ENCODE results near the gene CALR3. TPM values are rescaled to one million over a fixed set of nuclear protein-coding genes. Genes with fewer than 3 reads are reported as not detected.
A peak's percentile ranks its signal among the peaks of the same experiment; 100 is the strongest.
"Not testable (repeated sequence)": the region's sequence is repeated elsewhere in the genome, so short reads cannot be mapped to it uniquely, and the experiment has no call there.

The CALR3 gene
- total and polyA plus RNA-seq, 7 donors: 0.07 to 0.32 (median 0.25) TPM; not detected in 4

DNA sequence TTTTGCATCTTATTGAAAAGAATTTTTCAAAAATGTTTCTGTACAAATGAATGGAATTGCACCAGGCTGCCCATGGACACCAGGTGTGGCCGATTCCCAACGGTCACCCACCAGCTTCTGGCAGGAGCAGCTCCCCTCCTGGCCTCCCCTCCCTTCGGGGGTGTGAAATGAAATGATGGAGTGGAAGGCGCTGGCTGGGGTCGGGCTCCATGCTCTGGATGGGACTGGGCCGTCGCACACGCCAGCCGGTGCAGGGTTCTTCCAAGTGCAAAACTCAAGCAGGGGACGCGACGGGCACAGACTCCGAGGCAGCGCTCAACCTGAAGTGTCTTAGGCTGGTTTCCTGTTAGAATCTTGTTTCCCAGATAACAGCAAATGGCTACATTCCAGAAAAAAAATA lies 22.1 kb upstream of the CALR3 start:
- ATAC-seq (peak in 1 of 4 donors; percentile 9), DNase-seq (no peak)
- Histone ChIP-seq H3K27ac (no peak overlapping the region), H3K4me3 (no peak overlapping the region), H3K9me3 (no peaks in the 10 kb centered on the region), H3K36me3 (ENCODE audit: insufficient read depth in 1 of 2, low read depth in 1 of 2) (peaks cover 9 to 93% of the 10 kb centered on the region in 2 donors), H3K27me3 (ENCODE audit: insufficient read depth in 3 of 3, low read length in 2 of 3) (no peaks in the 10 kb centered on the region), H3K4me1 (no peaks in the 10 kb centered on the region)
- 81 to 84% (median 83%) methylated on average over 14 of the region's 14 CpGs for WGBS, 3 donors
- intact Hi-C loops (cut with DNase I): no loop called here
- TF ChIP-seq, protein P1, sequence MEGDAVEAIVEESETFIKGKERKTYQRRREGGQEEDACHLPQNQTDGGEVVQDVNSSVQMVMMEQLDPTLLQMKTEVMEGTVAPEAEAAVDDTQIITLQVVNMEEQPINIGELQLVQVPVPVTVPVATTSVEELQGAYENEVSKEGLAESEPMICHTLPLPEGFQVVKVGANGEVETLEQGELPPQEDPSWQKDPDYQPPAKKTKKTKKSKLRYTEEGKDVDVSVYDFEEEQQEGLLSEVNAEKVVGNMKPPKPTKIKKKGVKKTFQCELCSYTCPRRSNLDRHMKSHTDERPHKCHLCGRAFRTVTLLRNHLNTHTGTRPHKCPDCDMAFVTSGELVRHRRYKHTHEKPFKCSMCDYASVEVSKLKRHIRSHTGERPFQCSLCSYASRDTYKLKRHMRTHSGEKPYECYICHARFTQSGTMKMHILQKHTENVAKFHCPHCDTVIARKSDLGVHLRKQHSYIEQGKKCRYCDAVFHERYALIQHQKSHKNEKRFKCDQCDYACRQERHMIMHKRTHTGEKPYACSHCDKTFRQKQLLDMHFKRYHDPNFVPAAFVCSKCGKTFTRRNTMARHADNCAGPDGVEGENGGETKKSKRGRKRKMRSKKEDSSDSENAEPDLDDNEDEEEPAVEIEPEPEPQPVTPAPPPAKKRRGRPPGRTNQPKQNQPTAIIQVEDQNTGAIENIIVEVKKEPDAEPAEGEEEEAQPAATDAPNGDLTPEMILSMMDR (IDR thresholded peaks at IDR 0.05): no peak

DNA sequence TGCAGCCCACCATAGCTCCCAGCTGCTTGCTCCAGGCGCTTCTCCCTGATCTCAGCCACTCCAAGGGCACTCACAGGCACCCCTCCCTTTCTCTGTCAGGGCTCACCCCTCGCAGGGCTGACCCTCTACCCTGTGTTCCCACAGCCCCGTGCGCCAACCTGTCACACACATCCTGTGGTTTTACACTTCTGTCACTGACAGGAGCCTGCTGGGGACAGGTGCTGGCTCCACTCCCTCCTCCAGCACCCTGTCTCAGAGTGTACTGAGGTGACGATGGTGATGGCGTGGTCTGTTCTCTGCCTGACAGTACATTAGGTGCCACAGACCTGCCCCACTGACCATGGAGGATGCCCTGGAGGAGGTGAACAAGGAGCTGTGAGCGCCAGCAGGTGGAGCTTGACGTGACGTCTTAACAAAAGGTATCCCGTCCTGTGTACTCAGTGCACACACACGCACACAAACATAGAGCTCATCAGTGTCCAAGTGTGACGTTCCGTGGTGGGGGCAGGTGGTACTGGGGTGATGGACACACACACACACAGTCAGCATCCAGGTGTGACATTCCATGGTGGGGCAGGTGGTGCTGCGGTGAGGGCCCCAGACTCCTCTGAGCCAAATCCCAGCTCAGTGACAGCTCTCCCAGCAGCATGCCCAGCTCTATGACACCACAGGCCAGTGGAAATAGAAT lies 21.1 kb upstream of the CALR3 start:
- H3K27ac ChIP-seq: no peak overlapping the region
- no peaks in the 10 kb centered on the region for H3K9me3 ChIP-seq
- 73 to 81% (median 79%) methylated on average over 14 of the region's 14 CpGs for WGBS, 3 donors
- DNase-seq (no peak), ATAC-seq (peak in 3 of 4 donors; percentile 9 to 18 (median 17))
- intact Hi-C loops (cut with DNase I): no loop called here
- H3K36me3 ChIP-seq (ENCODE audit: insufficient read depth in 1 of 2, low read depth in 1 of 2): peaks cover 8 to 93% of the 10 kb centered on the region in 2 donors
- H3K27me3 ChIP-seq (ENCODE audit: insufficient read depth in 3 of 3, low read length in 2 of 3): no peaks in the 10 kb centered on the region
- H3K4me3 ChIP-seq: no peak overlapping the region
- no peaks in the 10 kb centered on the region for H3K4me1 ChIP-seq
- TF ChIP-seq, protein P1 (IDR thresholded peaks at IDR 0.05): no peak

DNA sequence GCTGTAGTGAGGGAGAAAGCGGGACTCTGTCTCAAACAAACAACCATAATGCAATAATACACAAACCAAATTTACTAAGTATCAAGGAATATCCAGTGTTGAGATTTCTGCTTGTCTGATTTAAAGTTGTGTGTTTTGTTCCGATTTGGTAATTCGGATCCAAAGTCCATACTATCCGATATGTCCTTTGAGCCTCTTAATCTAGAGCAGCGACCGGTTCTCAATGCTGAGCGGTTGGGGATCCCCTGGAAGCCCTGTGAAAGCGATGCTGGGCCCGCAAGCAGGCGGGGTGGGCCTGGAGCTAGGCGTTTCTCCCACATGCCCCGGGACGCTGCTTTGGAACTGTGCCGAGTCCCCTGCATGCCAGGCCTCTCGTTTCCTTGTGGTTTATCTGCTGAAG lies 20.4 kb upstream of the CALR3 start:
- no peak overlapping the region for H3K4me3 ChIP-seq
- TF ChIP-seq, protein P1 (IDR thresholded peaks at IDR 0.05): no peak
- ATAC-seq (no peak), DNase-seq (no peak)
- no peaks in the 10 kb centered on the region for H3K27me3 ChIP-seq (ENCODE audit: insufficient read depth in 3 of 3, low read length in 2 of 3)
- peaks cover 8 to 93% of the 10 kb centered on the region in 2 donors for H3K36me3 ChIP-seq (ENCODE audit: insufficient read depth in 1 of 2, low read depth in 1 of 2)
- 83 to 85% (median 85%) methylated on average over 15 of the region's 15 CpGs for WGBS, 3 donors
- H3K27ac ChIP-seq: no peak overlapping the region
- H3K9me3 ChIP-seq: no peaks in the 10 kb centered on the region
- intact Hi-C loops (cut with DNase I): no loop called here
- no peaks in the 10 kb centered on the region for H3K4me1 ChIP-seq

DNA sequence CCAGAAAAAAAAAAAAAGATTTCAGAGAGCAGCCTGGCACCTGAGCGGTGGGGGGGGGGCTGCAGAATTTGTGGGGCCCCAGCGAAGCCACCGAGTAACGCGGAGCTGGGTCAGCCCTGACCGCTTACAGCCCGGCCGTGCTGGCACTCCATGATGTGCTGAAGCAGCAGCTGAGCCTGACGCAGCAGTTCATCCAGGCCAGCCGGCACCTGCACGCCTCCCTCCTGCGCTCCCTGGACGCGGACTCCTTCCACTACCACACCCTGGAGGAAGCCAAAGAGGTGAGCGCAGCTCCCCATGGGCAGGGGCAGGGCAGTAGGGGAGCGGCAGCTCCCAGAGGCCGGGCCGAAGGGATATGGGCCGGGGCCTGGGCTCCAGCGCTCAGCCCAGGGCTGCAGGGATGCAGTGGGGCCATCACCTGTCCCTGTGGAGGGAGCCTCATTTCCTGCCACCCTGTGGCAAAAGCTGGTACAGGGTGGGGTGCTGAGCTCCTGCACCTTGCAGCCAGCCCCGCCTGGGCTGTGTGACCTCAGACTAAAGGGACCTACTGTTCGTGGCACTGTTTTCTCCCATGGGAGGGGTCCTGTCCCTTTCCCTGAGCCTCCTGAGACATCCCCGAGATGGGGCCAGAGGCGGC lies 18.5 kb upstream of the CALR3 start:
- Histone ChIP-seq H3K4me1 (no peaks in the 10 kb centered on the region), H3K36me3 (ENCODE audit: insufficient read depth in 1 of 2, low read depth in 1 of 2) (peaks cover 8 to 93% of the 10 kb centered on the region in 2 donors), H3K4me3 (no peak overlapping the region), H3K27me3 (ENCODE audit: insufficient read depth in 3 of 3, low read length in 2 of 3) (no peaks in the 10 kb centered on the region), H3K9me3 (no peaks in the 10 kb centered on the region), H3K27ac (no peak overlapping the region)
- DNase-seq: no peak
- TF ChIP-seq, protein P1 (IDR thresholded peaks at IDR 0.05): no peak
- intact Hi-C loops (cut with DNase I): no loop called here
- peak in 2 of 4 donors; percentile 15 to 16 for ATAC-seq
- 89 to 93% (median 93%) methylated on average over 22 to 24 of the region's 24 CpGs for WGBS, 3 donors

DNA sequence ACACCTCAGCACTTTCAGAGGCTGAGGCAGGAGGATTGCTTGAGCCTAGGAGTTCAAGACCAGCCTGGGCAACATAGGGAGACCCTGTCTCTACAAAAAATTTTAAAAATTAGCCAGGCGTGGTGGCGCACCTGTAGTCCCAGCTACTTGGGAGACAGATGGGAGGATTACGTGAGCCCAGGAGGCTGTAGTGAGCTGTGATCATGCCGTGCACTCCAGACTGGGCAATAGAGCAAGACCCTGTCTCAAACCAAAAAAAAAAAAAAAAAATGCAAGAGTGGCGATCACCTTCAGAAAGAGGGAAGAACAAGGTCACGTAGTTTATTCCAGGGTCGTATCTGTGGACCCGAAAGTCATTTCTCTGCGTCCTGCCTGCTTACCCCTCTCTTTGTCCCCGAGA lies 16.6 kb upstream of the CALR3 start:
- H3K9me3 ChIP-seq; ATAC-seq; intact Hi-C loops (cut with DNase I); H3K4me3 ChIP-seq; H3K4me1 ChIP-seq; H3K27me3 ChIP-seq (ENCODE audit: insufficient read depth in 3 of 3, low read length in 2 of 3); H3K27ac ChIP-seq; DNase-seq: not testable (repeated sequence)
- 92 to 96% (median 95%) methylated on average over 10 of the region's 10 CpGs for WGBS, 3 donors
- H3K36me3 ChIP-seq (ENCODE audit: insufficient read depth in 1 of 2, low read depth in 1 of 2): peaks cover 0 to 85% of the 10 kb centered on the region in 2 donors
